ENCODE measurements around the gene SH3BP5.

GRCh38 chr3:15288331-15289035 lies 43.9 kb downstream of the SH3BP5 start:
- TF ChIP-seq POLR2A (IDR thresholded peaks at IDR 0.05), result no peak
- TF ChIP-seq, protein P1, sequence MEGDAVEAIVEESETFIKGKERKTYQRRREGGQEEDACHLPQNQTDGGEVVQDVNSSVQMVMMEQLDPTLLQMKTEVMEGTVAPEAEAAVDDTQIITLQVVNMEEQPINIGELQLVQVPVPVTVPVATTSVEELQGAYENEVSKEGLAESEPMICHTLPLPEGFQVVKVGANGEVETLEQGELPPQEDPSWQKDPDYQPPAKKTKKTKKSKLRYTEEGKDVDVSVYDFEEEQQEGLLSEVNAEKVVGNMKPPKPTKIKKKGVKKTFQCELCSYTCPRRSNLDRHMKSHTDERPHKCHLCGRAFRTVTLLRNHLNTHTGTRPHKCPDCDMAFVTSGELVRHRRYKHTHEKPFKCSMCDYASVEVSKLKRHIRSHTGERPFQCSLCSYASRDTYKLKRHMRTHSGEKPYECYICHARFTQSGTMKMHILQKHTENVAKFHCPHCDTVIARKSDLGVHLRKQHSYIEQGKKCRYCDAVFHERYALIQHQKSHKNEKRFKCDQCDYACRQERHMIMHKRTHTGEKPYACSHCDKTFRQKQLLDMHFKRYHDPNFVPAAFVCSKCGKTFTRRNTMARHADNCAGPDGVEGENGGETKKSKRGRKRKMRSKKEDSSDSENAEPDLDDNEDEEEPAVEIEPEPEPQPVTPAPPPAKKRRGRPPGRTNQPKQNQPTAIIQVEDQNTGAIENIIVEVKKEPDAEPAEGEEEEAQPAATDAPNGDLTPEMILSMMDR (IDR thresholded peaks at IDR 0.05), result no peak
